Mononuclear cell (primary cell): ENCODE measurements around the gene COQ8A. TPM values are rescaled to one million over a fixed set of nuclear protein-coding genes. Genes with fewer than 3 reads are reported as not detected.

ENCODE experiments used
- H3K27me3 ChIP-seq: 2 replicates; pipeline ENCODE4 v1.6.0; 2011; ENCODE audit warnings: low read length, control low read depth; ENCODE audit not compliant: insufficient read depth
- H3K4me1 ChIP-seq: 2 replicates; pipeline ENCODE4 v1.5.1; 2011; ENCODE audit warnings: mild to moderate bottlenecking, low read length, control low read depth; ENCODE audit not compliant: insufficient read depth
- H3K4me3 ChIP-seq: 2 replicates; pipeline ENCODE4 v1.5.1; 2011; ENCODE audit warnings: mild to moderate bottlenecking, low read length, moderate library complexity
- H3K9me3 ChIP-seq: 2 replicates; pipeline ENCODE4 v1.5.1; 2011; ENCODE audit warnings: low read depth, mild to moderate bottlenecking, control low read depth, low read length
- total RNA-seq: library from RNA; depleted of rRNA; stranded (reverse); fragments of >200 nt; gene quantifications from one replicate; pipeline ENCODE4 v1.2.3, GENCODE V29; 2012

The COQ8A gene
- total RNA-seq, 1 donor, result 37.2 TPM

DNA sequence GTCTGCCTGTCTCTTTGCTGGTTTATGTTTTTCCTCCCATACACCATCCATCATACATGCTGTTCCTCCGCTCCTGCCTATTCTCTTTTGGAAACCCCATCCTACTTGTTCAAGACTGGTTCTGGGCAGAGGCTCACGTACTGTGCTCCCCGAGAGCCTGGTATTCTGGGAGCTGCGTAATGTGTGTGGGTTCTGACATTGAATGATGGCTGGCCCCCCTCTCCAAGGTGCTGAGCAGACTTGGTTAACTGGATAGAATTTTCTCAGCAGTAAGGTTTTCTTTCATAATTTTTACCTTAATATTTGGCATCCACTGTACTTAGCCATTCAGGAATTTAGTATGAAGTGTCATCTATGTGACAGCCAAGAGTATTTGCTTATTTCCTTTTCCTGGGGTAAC is 26.6 kb downstream of the COQ8A start:
- Histone ChIP-seq H3K27me3 (no peaks in the 10 kb centered on the region), H3K9me3 (no peaks in the 10 kb centered on the region), H3K4me1 (peaks cover 15% of the 10 kb centered on the region), H3K4me3 (no peak overlapping the region)

DNA sequence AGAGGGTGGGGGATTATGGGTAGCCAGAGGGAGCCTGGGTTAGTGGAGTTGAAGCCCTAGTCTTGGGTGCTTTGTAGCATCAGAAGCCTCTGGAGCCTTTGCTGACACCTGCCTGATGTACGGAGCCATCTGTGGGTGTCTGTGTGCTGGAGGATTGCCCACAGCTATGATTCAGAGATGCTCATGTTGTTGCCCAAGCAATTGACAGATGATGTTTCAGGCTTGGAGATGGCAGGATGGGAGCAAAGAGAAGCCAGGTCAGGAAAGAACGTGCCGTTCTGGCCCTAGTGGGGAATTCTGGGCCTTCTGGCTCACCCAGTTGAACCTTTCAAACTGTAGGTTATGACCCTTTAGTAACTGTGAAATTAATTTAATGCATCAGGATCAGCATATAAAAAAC is 27.6 kb downstream of the COQ8A start:
- no peak overlapping the region for H3K4me3 ChIP-seq
- H3K4me1 ChIP-seq, result peaks cover 15% of the 10 kb centered on the region
- H3K27me3 ChIP-seq, result no peaks in the 10 kb centered on the region
- no peaks in the 10 kb centered on the region for H3K9me3 ChIP-seq

DNA sequence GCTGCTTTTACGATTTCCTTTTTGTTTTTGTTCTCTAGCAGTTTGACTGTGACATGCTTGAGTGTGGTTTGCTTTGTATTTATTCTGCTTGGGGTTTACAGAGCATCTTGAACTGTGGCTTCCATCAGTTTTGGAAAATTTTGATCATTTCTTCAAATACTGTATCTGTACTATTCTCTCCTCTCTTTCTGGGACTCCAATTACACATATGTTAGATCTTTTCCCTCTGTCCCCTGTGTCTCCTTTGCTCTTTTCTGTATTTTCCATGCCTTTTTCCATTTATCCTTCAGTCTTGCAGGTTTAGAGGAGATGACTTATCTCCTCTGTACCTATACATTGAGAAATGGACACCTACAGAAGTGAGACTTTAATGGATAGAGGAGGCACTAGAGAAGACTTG is 31.7 kb downstream of the COQ8A start:
- no peaks in the 10 kb centered on the region for H3K9me3 ChIP-seq
- H3K27me3 ChIP-seq, result no peaks in the 10 kb centered on the region
- no peaks in the 10 kb centered on the region for H3K4me1 ChIP-seq
- H3K4me3 ChIP-seq, result no peak overlapping the region

DNA sequence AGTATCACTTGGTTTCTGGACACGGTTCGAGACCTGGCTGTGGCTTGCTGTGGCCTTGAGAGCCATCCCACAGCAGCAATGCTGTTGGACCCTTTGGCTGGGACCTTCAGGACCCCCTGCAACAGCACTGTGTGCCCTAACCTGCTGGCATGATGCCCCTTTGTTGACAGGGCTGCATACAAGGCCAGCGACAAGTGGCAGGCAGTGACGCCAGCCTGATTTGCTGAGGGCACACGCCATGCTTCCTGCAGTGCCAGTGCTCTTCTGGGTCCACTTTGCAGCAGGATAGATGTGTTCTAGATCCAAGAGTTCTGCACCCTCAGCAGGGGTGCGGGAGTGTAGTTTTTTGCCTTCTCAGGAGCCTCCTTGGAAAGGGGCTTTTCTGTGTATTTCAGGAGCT is 32.8 kb downstream of the COQ8A start:
- no peaks in the 10 kb centered on the region for H3K4me1 ChIP-seq
- no peaks in the 10 kb centered on the region for H3K27me3 ChIP-seq
- H3K9me3 ChIP-seq, result no peaks in the 10 kb centered on the region
- H3K4me3 ChIP-seq, result no peak overlapping the region

DNA sequence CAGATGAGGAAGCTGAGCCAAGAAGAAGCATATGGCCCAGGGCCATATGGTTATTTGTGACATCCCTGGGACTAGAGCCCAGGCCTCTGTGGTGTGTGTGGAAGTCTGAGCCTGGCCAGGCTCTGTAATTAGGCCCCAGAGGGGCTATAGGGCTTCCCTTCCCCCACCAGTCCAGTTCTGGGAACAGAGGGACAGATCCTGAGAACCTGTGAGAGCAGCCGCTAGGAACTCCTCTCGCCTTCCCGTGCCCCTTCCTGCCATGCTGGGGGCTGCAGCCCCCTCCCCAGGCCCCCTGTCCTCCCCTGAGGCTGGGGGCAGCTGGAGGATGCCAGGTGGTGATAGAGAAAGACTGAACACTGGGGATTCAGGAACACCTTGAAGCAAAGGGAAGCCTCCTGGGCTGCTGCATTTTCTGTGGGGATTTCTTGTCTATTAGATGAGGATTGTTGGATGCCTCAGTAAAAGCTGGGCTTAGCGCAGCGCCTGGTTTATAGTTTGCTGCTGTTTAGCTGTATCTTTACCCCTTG is 33.3 kb downstream of the COQ8A start:
- no peaks in the 10 kb centered on the region for H3K9me3 ChIP-seq
- no peaks in the 10 kb centered on the region for H3K4me1 ChIP-seq
- no peak overlapping the region for H3K4me3 ChIP-seq
- no peaks in the 10 kb centered on the region for H3K27me3 ChIP-seq

DNA sequence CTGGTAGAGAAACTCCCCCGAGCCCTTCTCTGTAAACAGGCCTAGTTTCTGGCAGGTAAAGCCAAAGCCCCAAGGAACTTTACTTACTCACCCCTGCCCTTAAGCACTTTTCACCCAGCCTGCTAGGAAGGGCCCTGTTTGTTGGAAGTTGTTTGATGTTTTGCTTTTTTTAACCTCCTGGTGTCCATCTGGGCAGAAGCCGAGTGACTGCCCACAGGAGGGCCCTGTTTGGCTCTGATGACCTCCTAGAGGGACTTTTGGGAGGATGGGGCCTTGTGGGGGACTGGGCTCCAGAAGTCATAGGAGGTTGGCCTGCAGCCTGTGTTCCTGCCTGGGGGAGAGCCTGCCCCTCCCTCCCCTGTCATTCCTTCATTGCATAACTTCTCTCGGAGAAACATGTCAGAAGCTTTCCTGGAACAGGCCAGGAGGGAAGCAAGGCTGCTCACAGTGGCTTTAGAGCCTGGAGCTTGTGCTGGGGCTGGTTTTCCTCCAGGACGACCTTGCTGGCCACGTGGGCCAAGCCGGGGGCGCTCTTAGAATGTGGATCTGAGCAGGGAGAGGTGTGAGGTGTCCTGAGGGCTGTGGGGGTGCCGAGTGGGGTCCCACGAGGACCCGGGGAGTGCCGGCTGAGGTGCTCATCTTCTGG is 33.9 kb downstream of the COQ8A start:
- H3K4me3 ChIP-seq, result no peak overlapping the region
- no peaks in the 10 kb centered on the region for H3K27me3 ChIP-seq
- H3K9me3 ChIP-seq, result no peaks in the 10 kb centered on the region
- no peaks in the 10 kb centered on the region for H3K4me1 ChIP-seq

DNA sequence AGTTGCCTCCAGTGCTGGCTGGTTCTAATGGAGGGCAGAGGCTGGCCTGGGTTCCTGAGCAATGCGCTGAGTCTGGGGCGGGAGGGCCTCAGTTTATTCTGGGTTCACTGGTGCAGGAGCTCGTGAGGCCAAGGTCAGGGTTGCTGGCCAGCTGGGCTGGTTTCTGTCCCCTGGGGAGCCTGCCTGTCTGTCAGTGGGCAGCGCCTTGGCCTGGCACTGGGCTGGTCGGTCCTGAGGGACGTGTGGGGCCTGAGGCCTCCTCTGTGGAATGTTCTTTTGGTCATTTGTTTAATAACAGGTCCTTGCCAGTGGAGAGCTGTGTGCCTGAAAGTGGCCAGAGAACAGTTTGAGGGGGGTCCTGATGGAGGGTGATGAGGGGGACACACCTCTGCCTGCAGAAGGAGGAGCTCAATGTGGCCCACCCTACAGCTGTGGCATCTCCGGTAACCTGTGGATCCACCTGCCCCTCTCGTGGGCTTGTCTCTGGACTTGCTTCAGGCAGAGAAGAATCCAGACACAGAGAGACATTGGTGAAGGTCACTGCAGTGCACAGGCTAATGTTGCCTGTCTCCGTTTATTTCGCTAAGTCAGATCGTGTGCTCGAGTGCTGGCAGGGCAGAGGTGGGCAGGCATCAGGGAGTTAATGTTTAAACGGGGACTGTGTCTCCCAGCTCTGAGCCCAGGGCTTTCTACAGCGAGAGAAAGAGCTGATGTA is 34.6 kb downstream of the COQ8A start:
- no peaks in the 10 kb centered on the region for H3K9me3 ChIP-seq
- H3K27me3 ChIP-seq, result no peaks in the 10 kb centered on the region
- H3K4me1 ChIP-seq, result no peaks in the 10 kb centered on the region
- H3K4me3 ChIP-seq, result no peak overlapping the region

DNA sequence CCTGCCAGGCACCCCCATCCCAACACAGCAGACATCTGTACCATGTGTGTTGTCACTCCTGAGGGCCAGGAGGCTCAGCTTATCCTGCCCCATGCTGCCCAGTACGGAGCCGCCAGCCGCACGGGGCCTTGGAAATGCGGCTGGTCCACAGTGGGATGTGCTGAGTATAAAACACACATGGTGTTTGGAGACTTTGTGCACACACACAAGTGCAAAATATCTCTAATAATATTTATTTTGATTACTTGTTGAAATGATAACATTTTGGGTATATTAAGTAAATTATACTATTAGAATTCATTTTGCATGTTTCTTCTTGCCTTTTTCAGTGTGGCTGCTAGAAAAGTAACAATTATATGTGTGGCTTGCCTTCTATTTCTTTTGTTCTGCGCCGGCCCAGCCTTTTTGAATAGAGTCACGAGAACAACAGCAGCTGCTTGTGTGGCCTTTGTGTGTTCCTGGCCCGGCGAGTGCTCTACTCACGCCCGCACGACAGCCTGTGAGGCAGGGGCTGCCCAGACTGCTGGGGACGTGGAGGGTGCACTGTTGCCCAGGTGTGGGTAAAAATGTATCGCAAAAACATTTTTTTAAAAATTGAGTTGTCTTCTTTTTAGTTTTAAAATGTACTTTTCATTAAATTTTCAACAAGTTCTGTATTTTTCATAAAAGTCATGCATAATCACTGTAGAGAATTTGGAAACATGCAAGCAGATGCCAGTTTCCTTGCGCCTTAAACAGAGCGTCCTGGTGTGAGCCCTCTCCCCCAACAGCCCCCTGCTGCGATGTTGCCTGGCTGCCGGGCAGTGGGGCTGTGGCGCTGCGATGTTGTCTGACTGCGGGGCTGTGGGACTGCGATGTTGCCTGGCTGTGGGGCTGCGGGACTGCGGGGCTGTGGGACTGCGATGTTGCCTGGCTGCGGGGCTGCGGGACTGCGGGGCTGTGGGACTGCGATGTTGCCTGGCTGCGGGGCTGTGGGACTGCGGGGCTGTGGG is 35.5 kb downstream of the COQ8A start:
- no peaks in the 10 kb centered on the region for H3K27me3 ChIP-seq
- H3K4me1 ChIP-seq, result no peaks in the 10 kb centered on the region
- no peaks in the 10 kb centered on the region for H3K9me3 ChIP-seq
- H3K4me3 ChIP-seq, result no peak overlapping the region

DNA sequence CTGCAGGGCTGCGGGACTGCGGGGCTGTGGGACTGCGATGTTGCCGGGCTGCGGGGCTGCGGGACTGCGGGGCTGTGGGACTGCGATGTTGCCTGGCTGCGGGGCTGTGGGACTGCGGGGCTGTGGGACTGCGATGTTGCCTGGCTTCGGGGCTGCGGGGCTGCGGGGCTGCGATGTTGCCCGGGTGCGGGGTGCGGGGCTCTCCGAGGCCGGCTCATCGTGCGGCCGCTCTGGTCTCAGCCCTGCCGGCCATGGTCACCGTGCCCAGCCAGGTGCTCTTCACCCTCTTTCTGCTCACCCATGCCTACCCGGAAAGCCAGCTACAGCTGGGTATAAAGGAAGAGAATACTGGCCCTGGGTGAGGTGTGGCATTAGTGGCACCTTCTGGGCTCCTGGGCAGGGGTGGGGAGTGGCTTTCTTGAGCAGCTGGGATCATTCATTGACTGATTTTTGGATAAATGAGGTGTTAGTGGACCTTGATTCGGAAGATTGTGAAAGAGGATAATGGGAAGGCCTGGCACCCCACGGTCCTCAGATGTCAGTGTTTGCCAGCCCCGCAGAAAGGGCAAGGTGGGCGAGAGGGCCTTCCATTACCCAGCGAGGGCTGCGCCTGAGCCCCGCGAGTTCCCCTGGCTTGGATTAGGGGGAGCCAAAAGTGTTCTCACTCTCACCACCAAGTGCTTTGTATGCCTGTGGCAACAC is 36.3 kb downstream of the COQ8A start:
- Histone ChIP-seq H3K4me3 (no peak overlapping the region), H3K27me3 (no peaks in the 10 kb centered on the region), H3K9me3 (no peaks in the 10 kb centered on the region), H3K4me1 (no peaks in the 10 kb centered on the region)

DNA sequence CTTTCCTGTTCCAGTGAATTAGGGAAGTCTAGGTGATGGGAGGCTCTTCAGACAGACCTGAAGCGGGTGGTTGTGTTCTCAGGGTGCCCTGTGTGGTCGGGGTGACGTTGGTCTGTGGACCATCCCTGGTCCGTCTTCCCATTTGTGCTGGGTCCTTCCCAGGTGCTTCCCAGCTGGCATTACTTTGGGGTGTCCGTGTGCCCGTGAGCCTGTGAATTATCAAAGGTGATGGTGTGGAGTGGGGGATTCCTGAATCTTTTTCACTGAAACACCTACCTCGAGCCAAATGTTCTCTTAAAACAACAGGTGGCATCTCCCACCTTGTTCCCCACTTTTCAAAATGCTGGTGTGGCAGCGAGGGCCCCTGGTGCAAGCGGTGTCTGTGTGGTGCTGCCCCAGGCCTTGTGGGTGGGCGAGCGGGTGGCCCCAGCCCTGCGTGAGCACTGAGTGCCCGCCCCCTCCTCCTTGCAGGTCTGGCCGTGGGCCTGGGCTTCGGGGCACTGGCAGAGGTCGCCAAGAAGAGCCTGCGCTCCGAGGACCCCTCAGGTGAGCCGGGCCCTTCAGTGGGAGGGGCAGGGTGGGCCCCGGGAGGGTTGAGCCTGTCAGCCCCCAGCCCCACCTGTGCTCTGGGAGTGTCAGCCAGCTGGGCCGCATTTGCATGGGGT is 37.0 kb downstream of the COQ8A start:
- no peaks in the 10 kb centered on the region for H3K4me1 ChIP-seq
- H3K9me3 ChIP-seq, result no peaks in the 10 kb centered on the region
- no peaks in the 10 kb centered on the region for H3K27me3 ChIP-seq
- no peak overlapping the region for H3K4me3 ChIP-seq

DNA sequence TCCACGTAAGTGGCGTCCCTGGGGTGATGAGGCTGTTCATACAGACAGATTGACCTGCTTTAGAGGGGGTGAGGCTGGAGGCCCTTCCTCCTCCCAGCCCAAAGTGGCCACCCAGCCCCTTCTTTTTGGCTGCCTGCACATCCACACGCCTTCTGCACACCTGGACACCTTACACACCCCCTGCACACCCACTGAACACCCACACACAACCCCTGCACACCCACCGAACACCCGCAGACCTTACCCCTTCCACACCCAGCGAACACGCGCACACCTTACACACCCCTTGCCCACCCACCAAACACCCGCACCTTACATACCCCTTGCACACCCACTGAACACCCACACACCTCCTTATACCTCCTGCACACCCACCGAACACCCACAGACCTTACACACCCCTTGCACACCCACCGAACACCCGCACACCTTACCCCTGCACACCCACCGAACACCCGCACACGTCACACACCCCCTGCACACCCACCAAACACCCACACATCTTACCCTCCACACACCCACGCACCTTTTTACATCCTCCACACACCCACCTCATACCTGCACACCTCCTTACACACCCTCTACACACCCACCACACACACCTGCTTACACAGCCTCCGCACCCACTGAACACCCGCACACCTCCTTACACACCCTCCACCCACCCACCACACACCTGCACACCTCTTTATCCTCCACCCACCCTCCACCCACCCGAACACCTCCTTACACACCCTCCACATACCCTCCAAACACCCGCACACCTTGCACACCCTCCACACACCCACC is 37.7 kb downstream of the COQ8A start:
- H3K4me3 ChIP-seq, result no peak overlapping the region
- no peaks in the 10 kb centered on the region for H3K9me3 ChIP-seq

DNA sequence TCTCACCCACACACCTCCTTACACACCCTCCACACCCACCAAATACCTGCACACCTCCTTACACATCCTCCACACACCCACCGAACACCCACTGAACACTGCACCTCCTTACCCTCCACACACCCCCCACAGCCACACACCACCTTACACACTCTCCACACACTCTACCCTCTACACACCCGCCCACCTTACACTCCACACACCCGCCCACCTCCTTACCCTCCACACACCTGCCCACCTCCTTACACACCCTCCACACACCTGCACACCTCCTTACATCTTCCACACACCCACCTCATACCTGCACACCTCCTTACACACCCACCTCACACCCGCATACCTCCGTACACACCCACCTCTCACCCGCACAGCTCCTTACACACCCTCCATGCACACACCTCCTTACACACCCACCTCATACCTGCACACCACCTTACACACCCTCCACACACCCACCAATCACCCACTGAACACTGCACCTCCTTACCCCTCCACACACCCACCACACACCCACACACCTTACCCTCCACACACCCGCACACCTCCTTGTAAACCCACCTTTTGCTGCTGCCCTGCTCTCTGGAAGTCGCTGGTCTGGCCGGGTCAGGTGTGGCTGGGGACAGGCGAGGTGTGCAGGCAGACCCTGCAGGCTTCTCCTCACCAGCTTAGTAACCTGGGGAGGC is 38.5 kb downstream of the COQ8A start:
- no peaks in the 10 kb centered on the region for H3K27me3 ChIP-seq
- H3K9me3 ChIP-seq, result no peaks in the 10 kb centered on the region
- no peaks in the 10 kb centered on the region for H3K4me1 ChIP-seq
- no peak overlapping the region for H3K4me3 ChIP-seq

More for the DNA sequence above, 37.7 kb downstream of the COQ8A start:
- Histone ChIP-seq H3K4me1 (no peaks in the 10 kb centered on the region), H3K27me3 (no peaks in the 10 kb centered on the region)

DNA sequence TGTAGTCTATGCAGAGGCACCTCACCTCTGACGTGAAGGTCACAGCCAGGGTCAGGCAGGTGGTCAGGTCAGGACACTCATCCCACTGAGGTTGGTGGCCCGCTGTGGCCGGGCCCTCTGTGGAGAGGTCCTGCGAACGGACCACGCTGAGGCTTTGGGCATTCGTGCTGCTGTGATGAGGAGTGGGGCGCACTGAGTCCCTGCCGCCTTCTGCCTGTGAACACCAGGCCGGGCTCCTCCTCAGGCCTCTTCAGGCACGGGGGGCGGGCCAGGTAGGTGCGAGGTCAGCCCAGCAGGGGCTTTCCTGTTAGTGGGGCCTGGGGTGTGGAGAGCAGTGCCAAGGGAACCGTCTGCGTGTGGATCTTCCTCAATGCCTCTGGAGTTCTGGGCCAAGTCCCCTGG is 39.0 kb downstream of the COQ8A start:
- Histone ChIP-seq H3K9me3 (no peaks in the 10 kb centered on the region), H3K27me3 (no peaks in the 10 kb centered on the region), H3K4me1 (no peaks in the 10 kb centered on the region), H3K4me3 (no peak overlapping the region)
